ENCODE data around the gene DHX8. TPM values are rescaled to one million over a fixed set of nuclear protein-coding genes. Genes with fewer than 3 reads are reported as not detected.

The DHX8 gene
- total and polyA plus RNA-seq, 2 donors from 2014 or later, result 28.7 to 53.9 TPM

- peaks cover 0 to 2% (median 0%) of the 10 kb centered on the region in 3 donors for H3K4me1 ChIP-seq (ENCODE audit: control insufficient read depth in 2 of 3, insufficient read depth in 2 of 3, low read depth in 1 of 3, low read length in 3 of 3)
- H3K36me3 ChIP-seq (ENCODE audit: control insufficient read depth in 2 of 3, insufficient read depth in 3 of 3, low read length in 3 of 3), result no peaks in the 10 kb centered on the region
- intact Hi-C loops (cut with DNase I), result no loop called here
- H3K27ac ChIP-seq (ENCODE audit: low read depth in 2 of 2, low read length in 2 of 2), result no peak overlapping the region
- no peaks in the 10 kb centered on the region for H3K27me3 ChIP-seq (ENCODE audit: control insufficient read depth, insufficient read depth, low read length)
- no peak for FAIRE-seq
- H3K4me3 ChIP-seq (ENCODE audit: low read length in 3 of 3), result no peak overlapping the region
- no peak for TF ChIP-seq CTCF (IDR thresholded peaks at IDR 0.05; ENCODE audit: borderline replicate concordance, extremely low read depth, insufficient read depth)
- no peak for DNase-seq
- H3K9me3 ChIP-seq (ENCODE audit: control insufficient read depth in 2 of 3, insufficient read depth in 1 of 3, low read length in 3 of 3), result no peaks in the 10 kb centered on the region
- no peak overlapping the region for H3K9ac ChIP-seq (ENCODE audit: low read length in 3 of 3)
These were observed 45.1 kb upstream of the DHX8 start for GRCh38 chr17:43438626-43439025.

GRCh38 chr17:43439041-43439440, 44.7 kb upstream of the DHX8 start:
- intact Hi-C loops (cut with DNase I), result no loop called here
- FAIRE-seq, result no peak
- Histone ChIP-seq H3K27me3 (ENCODE audit: control insufficient read depth, insufficient read depth, low read length) (no peaks in the 10 kb centered on the region), H3K4me1 (ENCODE audit: control insufficient read depth in 2 of 3, insufficient read depth in 2 of 3, low read depth in 1 of 3, low read length in 3 of 3) (peaks cover 0 to 2% (median 0%) of the 10 kb centered on the region in 3 donors), H3K36me3 (ENCODE audit: control insufficient read depth in 2 of 3, insufficient read depth in 3 of 3, low read length in 3 of 3) (no peaks in the 10 kb centered on the region), H3K9ac (ENCODE audit: low read length in 3 of 3) (no peak overlapping the region), H3K9me3 (ENCODE audit: control insufficient read depth in 2 of 3, insufficient read depth in 1 of 3, low read length in 3 of 3) (no peaks in the 10 kb centered on the region), H3K27ac (ENCODE audit: low read depth in 2 of 2, low read length in 2 of 2) (no peak overlapping the region), H3K4me3 (ENCODE audit: low read length in 3 of 3) (no peak overlapping the region)
- DNase-seq, result peak in 1 of 5 donors; percentile 36
- TF ChIP-seq CTCF (IDR thresholded peaks at IDR 0.05; ENCODE audit: borderline replicate concordance, extremely low read depth, insufficient read depth), result no peak

GRCh38 chr17:43442711-43443110, 41.1 kb upstream of the DHX8 start:
- Histone ChIP-seq H3K4me3 (ENCODE audit: low read length in 3 of 3) (no peak overlapping the region), H3K27ac (ENCODE audit: low read depth in 2 of 2, low read length in 2 of 2) (no peak overlapping the region), H3K4me1 (ENCODE audit: control insufficient read depth in 2 of 3, insufficient read depth in 2 of 3, low read depth in 1 of 3, low read length in 3 of 3) (peaks cover 0 to 2% (median 0%) of the 10 kb centered on the region in 3 donors), H3K9me3 (ENCODE audit: control insufficient read depth in 2 of 3, insufficient read depth in 1 of 3, low read length in 3 of 3) (no peaks in the 10 kb centered on the region), H3K36me3 (ENCODE audit: control insufficient read depth in 2 of 3, insufficient read depth in 3 of 3, low read length in 3 of 3) (no peaks in the 10 kb centered on the region), H3K27me3 (ENCODE audit: control insufficient read depth, insufficient read depth, low read length) (no peaks in the 10 kb centered on the region), H3K9ac (ENCODE audit: low read length in 3 of 3) (no peak overlapping the region)
- TF ChIP-seq CTCF (IDR thresholded peaks at IDR 0.05; ENCODE audit: borderline replicate concordance, extremely low read depth, insufficient read depth), result no peak
- intact Hi-C loops (cut with DNase I), result no loop called here
- no peak for FAIRE-seq
- no peak for DNase-seq

- FAIRE-seq, result no peak
- H3K27me3 ChIP-seq (ENCODE audit: control insufficient read depth, insufficient read depth, low read length), result no peaks in the 10 kb centered on the region
These were observed 40.4 kb upstream of the DHX8 start for GRCh38 chr17:43443381-43443780.

More at GRCh38 chr17:43443381-43443780, 40.4 kb upstream of the DHX8 start:
- DNase-seq, result no peak
- H3K4me1 ChIP-seq (ENCODE audit: control insufficient read depth in 2 of 3, insufficient read depth in 2 of 3, low read depth in 1 of 3, low read length in 3 of 3), result peaks cover 0 to 2% (median 0%) of the 10 kb centered on the region in 3 donors
- intact Hi-C loops (cut with DNase I), result no loop called here
- TF ChIP-seq CTCF (IDR thresholded peaks at IDR 0.05; ENCODE audit: borderline replicate concordance, extremely low read depth, insufficient read depth), result no peak
- H3K9ac ChIP-seq (ENCODE audit: low read length in 3 of 3), result no peak overlapping the region
- H3K36me3 ChIP-seq (ENCODE audit: control insufficient read depth in 2 of 3, insufficient read depth in 3 of 3, low read length in 3 of 3), result no peaks in the 10 kb centered on the region
- no peak overlapping the region for H3K27ac ChIP-seq (ENCODE audit: low read depth in 2 of 2, low read length in 2 of 2)
- no peak overlapping the region for H3K4me3 ChIP-seq (ENCODE audit: low read length in 3 of 3)
- no peaks in the 10 kb centered on the region for H3K9me3 ChIP-seq (ENCODE audit: control insufficient read depth in 2 of 3, insufficient read depth in 1 of 3, low read length in 3 of 3)

Data from kidney (tissue), 14 donors.